DOHH2 (cell line): ENCODE results near the gene JDP2.

ENCODE experiments used
- EZH2phosphoT487 ChIP-seq: fragments of 200-600 bp; sonication (generic); IDR thresholded peaks from 2 replicates; pipeline ENCODE4 v1.6.1; 2017; ENCODE audit warnings: borderline replicate concordance, mild to moderate bottlenecking, antibody characterized with exemption, low read length, moderate library complexity, mixed read lengths
- TF ChIP-seq, protein P1 (sequence below): fragments of 200-600 bp; sonication (generic); IDR thresholded peaks from one replicate; pipeline ENCODE4 v1.5.1; 2014; ENCODE audit warnings: antibody characterized with exemption, mild to moderate bottlenecking, low read depth, low read length; ENCODE audit not compliant: poor library complexity, severe bottlenecking

DNA sequence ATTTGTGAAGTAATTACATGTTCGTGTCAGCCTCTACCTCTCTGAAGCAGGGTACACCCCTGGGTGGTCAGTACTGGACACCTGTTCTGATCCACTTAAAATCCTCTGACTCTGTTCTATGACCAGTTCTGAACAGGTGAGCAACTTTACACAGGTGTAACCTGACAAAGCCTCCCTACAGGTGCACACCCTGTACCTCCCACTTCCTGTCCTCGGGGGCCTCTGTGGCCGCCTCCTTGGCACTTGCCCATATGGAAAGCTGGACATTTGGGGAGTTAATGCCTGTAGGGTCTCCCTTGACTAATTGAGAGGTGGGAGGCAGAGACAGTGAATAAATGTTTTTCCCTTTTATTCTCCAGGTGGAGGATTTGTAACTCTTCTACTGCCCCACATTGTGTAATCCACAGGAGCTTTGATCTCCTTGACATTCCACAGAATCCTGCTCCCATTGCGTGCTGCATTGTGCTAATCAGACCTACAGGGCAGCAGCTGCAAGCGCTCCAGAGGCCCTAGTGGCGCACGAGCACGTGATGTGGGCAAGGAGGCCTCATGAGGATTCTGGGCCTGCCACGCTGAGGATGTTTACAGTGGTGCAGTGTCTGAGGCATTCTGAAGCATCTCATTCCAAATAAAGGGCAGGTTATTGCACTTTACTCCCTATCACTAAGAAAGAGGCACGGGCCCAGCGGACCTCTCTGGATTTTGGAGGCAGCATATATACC lies 48.6 kb downstream of the JDP2 start:
- TF ChIP-seq, protein P1, sequence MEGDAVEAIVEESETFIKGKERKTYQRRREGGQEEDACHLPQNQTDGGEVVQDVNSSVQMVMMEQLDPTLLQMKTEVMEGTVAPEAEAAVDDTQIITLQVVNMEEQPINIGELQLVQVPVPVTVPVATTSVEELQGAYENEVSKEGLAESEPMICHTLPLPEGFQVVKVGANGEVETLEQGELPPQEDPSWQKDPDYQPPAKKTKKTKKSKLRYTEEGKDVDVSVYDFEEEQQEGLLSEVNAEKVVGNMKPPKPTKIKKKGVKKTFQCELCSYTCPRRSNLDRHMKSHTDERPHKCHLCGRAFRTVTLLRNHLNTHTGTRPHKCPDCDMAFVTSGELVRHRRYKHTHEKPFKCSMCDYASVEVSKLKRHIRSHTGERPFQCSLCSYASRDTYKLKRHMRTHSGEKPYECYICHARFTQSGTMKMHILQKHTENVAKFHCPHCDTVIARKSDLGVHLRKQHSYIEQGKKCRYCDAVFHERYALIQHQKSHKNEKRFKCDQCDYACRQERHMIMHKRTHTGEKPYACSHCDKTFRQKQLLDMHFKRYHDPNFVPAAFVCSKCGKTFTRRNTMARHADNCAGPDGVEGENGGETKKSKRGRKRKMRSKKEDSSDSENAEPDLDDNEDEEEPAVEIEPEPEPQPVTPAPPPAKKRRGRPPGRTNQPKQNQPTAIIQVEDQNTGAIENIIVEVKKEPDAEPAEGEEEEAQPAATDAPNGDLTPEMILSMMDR = no peak
- TF ChIP-seq EZH2phosphoT487 = no peak
